Right forelimb (tissue), 1 donor: Measurements from ENCODE around the gene CDK2AP2.
"Not testable (repeated sequence)": the region's sequence is repeated elsewhere in the genome, so short reads cannot be mapped to it uniquely, and the experiment has no call there.

Experiments
- DNase-seq: peaks from one replicate; pipeline ENCODE4 v3.0.0-alpha.2; 2018

The CDK2AP2 gene

GRCh38 chr11:67523556-67524479 is 15.9 kb upstream of the CDK2AP2 start:
- DNase-seq: no peak

DNA sequence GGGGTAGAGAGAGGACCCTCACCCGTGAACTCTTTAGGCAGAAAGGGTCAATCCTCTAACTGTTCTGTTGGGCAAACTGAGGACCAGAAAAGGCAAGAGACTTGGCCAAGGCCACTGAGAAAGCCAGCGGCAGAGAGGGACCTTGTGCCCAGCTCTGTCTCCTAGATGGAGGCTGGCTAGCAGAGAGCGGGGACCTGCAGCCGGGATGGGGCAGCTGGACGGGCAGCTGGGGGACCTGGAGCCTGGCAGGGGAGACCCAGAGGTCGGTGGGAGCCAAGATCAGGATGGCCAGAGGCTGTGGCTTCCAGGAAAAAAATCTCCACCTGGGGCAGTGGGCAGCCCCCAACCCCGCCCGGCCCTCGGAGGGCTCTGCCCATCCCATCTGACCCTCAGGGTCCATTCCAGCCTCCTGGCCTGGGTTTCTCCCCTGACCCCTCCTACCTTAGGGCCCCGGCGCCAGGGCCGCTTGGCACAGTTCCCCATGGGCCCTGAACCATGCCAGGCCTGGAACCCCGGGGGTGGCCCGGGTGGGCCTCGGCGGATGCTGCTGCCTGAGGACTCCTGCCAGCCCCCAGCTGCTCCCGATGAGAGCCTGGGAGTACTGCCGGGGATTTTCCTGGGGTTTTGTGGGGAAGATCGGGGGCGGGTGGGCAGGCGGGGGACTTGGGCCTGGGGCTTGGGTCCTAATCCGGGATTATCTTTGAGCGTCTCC is 15.0 kb upstream of the CDK2AP2 start, which contains the start of gene CABP2:
Gene CABP2 (minus strand): TSS at position 603 of the 712 bp plus-strand sequence. CDS start 120 bp downstream, at position 483.
- no peak for DNase-seq

DNA sequence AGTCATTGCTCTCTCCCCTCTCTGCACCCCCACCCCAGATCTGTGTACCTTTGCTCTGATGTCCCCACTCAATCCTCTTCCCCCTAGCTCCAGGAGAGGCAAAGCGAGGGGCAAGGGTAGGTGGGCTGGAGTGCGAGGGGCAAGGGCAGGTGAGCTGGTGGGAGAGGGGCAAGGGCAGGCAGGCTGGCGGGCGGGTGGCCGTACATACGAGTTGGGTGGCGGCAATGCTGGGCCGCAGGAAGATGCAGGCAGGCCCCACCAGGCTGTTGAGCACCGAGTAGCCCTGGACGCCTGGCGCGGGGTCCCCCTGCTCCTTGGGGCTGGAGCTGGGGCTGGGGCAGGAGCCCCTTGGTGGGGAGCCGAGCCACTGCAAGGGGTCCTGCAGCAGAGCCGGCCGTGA is 14.4 kb upstream of the CDK2AP2 start:
- no peak for DNase-seq

GRCh38 chr11:67521924-67522323 is 14.0 kb upstream of the CDK2AP2 start:
- DNase-seq: no peak

DNA sequence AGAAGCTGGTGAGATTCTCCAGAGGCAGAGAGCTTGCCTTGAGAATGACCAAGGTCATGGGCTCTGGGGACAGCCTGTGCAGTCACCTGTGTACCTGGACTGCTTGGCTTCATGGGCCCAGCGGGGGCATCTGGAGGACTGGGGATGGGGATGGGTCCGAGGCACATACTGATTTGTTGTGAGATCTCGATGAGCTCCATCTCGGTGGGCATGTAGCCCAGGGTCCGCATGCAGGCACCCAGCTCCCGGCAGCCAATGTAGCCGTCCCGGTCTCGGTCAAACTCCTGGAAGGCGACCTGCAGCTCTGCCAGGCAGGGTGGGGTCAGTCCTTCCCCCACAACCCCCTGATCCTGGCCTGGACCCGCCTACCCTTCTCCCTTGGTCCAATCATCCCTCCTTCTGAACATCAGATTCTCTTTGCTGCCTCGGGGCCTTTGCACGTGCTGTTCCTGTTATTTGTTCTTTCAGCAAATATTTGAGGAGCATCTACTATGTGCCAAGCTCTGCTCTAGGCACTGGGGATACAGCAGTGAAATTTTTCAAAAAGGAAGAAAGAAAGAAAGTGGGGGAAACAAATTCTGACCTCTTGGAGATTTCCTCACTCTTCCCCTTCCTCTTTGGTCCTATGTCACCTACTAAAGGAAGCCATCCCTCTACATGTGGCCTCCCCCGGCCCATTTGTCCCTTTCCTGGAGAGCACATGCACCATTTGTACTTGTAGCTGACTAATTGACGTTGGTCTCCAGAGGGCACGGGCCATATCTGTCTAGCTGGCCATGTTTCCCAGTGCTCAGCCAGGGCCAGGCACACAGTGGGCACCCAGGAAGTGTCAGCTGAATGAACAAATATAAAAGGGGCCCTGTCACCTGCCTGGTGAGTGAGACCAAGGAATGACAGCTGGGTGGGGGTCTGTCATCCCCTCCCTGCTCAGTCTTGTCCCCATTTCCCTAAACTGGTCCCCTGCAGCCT is 13.2 kb upstream of the CDK2AP2 start:
- DNase-seq: no peak

DNA sequence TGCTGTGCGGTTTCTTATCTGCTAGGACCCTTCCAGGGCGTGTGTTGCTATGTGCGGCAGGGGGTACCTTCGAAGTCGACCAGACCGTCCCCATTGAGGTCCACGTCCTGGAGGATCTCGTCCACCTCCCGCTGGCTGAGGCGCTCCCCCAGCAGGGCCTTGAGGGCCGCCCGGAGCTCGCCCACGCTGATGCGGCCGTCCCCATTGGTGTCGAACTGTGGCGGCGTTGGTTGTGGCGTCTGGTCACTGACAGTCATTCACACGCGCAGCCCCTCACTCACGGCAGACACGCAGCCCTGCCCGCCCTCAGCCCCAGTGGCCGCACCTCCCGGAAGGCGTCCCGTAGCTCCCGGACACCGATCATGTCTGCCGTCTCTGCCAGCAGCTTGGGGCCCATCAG is 11.8 kb upstream of the CDK2AP2 start:
- no peak for DNase-seq

- no peak for DNase-seq
These were observed 10.0 kb upstream of the CDK2AP2 start for GRCh38 chr11:67517784-67518552.

DNA sequence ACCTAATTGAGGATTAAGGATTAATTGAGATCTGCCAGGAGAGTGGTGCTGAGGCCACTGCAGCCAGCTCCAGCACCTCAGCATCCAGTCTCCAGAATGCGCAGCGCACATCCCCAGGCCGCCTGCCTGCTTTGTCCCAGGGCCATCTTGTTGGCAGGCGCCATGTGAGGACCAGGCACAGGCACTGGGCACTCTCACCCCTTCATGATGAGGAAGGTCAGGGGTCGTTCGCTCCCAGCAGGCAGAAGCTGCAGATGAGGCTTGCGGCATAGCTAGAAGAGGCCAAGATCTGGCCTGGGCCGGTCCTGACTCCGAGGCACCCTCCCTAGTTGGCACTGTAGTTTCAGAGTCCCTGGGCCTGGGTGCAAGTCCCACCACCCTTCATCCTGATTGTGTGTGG is 8.8 kb upstream of the CDK2AP2 start:
- no peak for DNase-seq

DNA sequence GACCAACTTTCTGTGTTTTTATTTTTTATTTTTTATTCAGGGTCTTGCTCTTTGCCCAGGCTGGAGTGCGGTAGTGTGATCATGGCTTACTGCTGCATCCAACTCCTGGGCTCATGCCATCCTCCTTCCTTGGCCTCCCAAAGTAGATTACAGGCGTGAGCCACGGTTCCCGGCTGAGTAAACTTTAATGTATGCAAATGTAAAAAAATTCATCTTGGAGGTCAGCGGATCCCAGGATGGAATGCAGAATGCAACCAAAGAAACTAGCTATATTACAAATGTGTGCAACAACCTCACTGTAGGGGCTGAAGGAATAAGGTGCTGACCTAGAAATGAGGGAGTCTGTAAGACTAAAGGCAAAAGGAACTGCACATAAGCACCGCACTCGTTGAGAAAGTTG is 6.2 kb upstream of the CDK2AP2 start:
- no peak for DNase-seq

DNA sequence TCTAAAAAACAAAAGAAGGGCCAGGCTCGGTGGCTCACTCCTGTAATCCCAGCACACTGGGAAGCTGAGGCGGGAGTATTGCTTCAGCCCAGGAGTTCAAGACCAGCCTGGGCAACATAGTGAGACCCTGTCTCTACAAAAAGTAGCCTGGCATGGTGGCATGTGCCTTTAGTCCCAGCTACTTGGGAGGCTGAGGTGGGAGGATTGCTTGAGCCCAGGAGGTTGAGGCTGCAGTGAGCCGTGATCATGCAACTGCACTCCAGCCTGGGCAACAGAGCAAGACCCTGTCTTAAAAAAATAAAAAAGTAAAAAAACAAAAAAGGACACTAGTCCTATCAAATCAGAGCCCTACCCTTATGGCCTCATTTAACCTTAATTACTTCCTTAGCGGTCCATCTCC is 3.6 kb upstream of the CDK2AP2 start:
- not testable (repeated sequence) for DNase-seq

DNA sequence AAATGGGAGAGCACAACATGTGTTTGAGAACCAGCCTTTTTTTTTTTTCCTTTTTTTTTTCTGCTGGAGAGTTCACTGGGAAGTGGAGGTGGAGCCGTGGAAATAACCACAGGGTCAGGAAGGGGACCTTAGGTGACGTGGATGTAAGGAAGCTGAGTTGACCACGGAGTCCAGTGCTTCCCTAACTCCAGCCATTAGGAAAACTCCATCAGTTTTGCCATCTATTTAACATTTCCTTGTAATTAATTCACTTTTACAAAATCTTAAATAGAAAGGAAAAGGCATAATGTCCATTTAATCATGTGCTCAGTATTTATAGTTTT is 2.0 kb upstream of the CDK2AP2 start:
- no peak for DNase-seq

GRCh38 chr11:67508486-67509121 is 642 bp upstream of the CDK2AP2 start:
- DNase-seq: peak; percentile 96

GRCh38 chr11:67507242-67507863 is 609 bp downstream of the CDK2AP2 start:
- DNase-seq: peak; percentile 64

- no peak for DNase-seq
These were observed 1.4 kb downstream of the CDK2AP2 start for GRCh38 chr11:67506426-67507051.

DNA sequence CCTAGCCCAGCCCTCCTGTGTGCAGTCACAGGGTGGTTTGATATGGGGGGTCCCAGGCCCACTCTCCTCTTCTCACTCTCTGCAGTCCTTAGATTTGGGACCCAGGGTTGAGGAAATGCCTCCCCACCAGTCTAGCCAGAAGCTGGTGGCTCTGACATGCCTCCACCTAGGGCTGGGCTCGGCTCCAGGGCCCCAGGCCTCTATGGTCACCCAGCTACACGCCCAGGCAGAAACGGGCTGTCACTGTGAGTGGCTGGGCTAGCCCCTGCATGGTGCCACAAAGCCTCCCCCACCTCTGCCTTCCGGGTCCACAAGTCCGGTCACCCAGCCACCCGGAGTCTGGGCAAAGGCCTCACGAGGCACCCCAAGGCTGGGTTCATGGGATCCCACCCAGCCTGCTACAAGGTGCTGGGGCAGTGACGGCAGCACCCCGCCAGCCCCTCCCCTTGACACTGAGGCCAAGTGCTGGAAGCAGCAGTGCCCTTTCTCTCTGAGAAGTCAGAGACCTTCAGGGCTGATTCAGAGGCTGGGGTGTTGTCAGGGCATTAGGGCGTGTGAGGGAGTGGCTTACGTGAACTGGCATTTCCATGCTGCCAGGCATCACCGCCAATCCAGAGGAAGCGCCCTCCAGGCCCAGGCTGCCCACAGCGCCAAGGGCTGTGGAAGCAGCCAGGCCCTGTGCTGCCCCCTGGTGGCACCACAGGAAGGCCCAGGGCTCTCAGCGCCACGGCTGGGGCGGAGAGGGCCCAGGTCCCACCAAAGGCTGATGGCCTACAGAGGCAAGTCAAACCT is 2.2 kb downstream of the CDK2AP2 start:
- peak; percentile 88 for DNase-seq

DNA sequence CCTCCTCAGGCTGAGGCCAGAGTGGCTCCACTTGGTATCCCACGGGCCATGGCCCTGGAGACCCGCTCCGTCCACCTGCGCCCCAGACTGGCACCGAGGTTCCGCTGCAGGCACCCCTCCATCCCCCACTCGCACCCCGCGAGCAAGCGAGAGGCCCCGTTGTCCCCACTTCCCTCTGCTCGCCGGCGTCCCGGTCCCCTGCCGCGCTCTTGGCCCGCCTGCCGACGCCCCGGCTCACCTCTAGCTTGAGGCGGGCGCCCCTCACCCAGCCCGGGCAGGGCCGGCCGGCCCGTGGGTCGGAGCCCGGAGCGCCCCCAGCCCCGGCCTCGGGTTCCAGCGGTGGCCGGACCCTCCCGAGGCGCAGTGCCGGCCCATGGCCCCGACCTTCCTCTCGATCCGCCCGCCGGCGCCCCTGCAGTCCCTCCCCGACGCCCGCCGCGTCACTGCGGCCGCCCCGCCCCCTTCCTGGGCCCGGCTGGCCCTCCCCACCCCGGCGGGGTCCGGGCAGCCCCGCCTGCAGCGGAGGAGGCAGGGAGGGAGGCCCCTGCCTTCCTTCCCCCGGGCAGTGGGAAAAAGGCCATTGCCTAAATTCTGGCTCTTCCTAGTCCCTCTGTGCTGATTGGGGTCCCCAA is 2.9 kb downstream of the CDK2AP2 start, which contains the start of gene PITPNM1:
Gene PITPNM1 (minus strand): TSS at position 414 of the 632 bp plus-strand sequence. CDS start 1,183 bp downstream, outside the sequence.
- DNase-seq: peak; percentile 78

DNA sequence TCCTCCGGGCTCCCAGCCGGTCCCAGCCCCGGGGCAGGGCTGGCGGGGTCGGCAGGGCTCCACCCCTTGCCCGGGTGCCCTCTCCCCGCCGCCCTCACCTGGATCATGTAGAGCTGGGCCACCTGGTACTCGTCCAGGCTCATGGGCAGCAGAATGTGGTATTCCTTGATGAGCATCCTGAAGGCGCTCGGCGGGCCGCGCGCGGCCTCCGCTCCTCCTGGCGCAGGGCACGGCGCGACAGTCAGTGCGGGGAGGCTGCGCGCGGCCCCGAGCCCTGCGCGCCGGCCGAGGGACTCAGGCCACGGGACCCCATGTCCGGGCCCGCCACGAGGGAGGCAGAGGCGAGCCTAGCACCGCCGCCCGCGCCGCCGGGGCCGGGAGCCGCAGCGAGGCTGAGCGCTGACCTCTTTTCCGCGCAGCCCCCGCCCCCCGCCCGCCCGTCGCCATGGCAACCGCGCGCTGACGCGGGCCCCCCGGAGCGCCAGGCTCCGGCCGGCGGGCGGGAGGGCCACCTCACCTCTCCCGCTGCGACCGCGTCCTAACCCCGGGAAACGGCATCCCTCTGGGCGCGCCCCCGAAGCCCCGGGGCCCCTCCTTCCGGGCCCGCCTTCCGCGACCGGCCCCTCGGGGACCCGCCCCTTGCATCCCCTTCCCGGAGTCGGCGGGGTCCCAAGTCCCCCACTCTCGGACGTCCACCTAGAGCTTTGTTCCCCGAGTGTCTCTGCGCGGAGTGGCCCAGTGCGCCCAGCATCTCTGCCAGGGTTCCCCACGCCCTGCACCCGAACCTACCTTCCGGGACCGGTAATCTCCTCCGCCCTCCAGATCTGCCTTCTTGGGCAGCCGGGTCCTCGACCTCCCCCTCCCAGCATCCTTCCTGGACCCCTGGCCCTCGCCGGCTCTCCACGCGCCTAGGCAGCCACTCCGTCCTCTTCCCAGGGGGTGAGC is 3.7 kb downstream of the CDK2AP2 start:
- DNase-seq: peak; percentile 61
